DND-41 (cell line): ENCODE data around the gene TBC1D5.

Source experiments
- EZH2 ChIP-seq: IDR thresholded peaks from 3 replicates; pipeline ENCODE4 v1.6.1; 2012; ENCODE audit warnings: borderline replicate concordance, low read depth, mild to moderate bottlenecking, moderate library complexity, low read length, inconsistent platforms; ENCODE audit not compliant: severe bottlenecking
- TF ChIP-seq, protein P1 (sequence below): IDR thresholded peaks from 2 replicates; pipeline ENCODE4 v1.5.1; 2012; ENCODE audit warnings: borderline replicate concordance, low read length, moderate library complexity, mild to moderate bottlenecking; ENCODE audit not compliant: poor library complexity, severe bottlenecking; ENCODE audit errors: extremely low read depth

DNA sequence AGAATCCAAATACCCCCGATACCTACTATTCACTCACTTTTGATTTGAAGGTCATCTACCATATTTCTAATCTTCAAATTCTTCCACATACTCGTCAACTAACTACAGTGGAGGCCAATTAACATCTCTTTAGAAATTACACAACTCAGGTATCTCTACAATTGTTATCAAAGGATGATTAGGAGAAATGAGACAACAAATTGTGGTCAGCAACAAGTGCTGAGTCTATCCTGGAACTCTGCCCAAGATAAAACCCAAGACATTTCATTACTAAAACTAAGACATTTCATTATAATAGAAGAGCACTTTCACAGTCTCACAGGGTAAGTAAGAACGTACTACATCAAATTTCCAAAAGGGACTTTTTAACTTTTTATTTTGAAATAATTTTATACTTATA, 100.0 kb downstream of the TBC1D5 start:
- TF ChIP-seq, protein P1, sequence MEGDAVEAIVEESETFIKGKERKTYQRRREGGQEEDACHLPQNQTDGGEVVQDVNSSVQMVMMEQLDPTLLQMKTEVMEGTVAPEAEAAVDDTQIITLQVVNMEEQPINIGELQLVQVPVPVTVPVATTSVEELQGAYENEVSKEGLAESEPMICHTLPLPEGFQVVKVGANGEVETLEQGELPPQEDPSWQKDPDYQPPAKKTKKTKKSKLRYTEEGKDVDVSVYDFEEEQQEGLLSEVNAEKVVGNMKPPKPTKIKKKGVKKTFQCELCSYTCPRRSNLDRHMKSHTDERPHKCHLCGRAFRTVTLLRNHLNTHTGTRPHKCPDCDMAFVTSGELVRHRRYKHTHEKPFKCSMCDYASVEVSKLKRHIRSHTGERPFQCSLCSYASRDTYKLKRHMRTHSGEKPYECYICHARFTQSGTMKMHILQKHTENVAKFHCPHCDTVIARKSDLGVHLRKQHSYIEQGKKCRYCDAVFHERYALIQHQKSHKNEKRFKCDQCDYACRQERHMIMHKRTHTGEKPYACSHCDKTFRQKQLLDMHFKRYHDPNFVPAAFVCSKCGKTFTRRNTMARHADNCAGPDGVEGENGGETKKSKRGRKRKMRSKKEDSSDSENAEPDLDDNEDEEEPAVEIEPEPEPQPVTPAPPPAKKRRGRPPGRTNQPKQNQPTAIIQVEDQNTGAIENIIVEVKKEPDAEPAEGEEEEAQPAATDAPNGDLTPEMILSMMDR = no peak
- TF ChIP-seq EZH2 = no peak
